GM13976 (cell line): ENCODE measurements around the gene MT1E.

ENCODE experiments used
- DNase-seq: peaks from one replicate; pipeline ENCODE4 v3.0.0; 2012; ENCODE audit warnings: low spot score
- CTCF ChIP-seq: IDR thresholded peaks from 2 replicates; pipeline ENCODE4 v1.5.1; 2012; ENCODE audit warnings: borderline replicate concordance, mild to moderate bottlenecking; ENCODE audit not compliant: insufficient read depth; ENCODE audit errors: extremely low read depth, missing control alignments, control extremely low read depth
- in situ Hi-C: fragments of 300-500 bp; cut with MboI; formaldehyde crosslinking; loops from one replicate; pipeline ENCODE4 v1.12.0; 2022; ENCODE audit warnings: low sequenced_read_pairs, mixed read lengths, inconsistent platforms; ENCODE audit not compliant: unreplicated experiment

The MT1E gene

GRCh38 chr16:56584276-56584675, 41.3 kb upstream of the MT1E start:
- DNase-seq: no peak
- in situ Hi-C loops: no loop called here
- TF ChIP-seq CTCF: no peak

GRCh38 chr16:56588781-56589140, 36.8 kb upstream of the MT1E start:
- no peak for DNase-seq
- no peak for TF ChIP-seq CTCF
- in situ Hi-C loops: no loop called here

GRCh38 chr16:56589141-56590039, 36.2 kb upstream of the MT1E start, which contains the start of gene MT3:
Gene MT3, plus strand, starts transcription at chr16:56589528. Its CDS starts 63 bp downstream, at chr16:56589591.
- in situ Hi-C loops: no loop called here
- no peak for DNase-seq
- no peak for TF ChIP-seq CTCF

- in situ Hi-C loops: no loop called here
- no peak for DNase-seq
- no peak for TF ChIP-seq CTCF
Measured at GRCh38 chr16:56591377-56592060, 34.1 kb upstream of the MT1E start.

- in situ Hi-C loops: no loop called here
- no peak for DNase-seq
- no peak for TF ChIP-seq CTCF
Measured at GRCh38 chr16:56593573-56594291, 31.8 kb upstream of the MT1E start.

GRCh38 chr16:56594292-56594619, 31.3 kb upstream of the MT1E start:
- DNase-seq: no peak
- in situ Hi-C loops: no loop called here
- no peak for TF ChIP-seq CTCF
